GM21723 (cell line): ENCODE data around the gene DMC1.
A peak's percentile ranks its signal among the peaks of the same experiment; 100 is the strongest.

ENCODE experiments used
- ATAC-seq: cut with Tn5 transposase; IDR thresholded peaks from one replicate; pipeline ENCODE4 v1.9.1; 2021; ENCODE audit warnings: mild to moderate bottlenecking, moderate library complexity; ENCODE audit not compliant: unreplicated experiment

DMC1 gene

DNA sequence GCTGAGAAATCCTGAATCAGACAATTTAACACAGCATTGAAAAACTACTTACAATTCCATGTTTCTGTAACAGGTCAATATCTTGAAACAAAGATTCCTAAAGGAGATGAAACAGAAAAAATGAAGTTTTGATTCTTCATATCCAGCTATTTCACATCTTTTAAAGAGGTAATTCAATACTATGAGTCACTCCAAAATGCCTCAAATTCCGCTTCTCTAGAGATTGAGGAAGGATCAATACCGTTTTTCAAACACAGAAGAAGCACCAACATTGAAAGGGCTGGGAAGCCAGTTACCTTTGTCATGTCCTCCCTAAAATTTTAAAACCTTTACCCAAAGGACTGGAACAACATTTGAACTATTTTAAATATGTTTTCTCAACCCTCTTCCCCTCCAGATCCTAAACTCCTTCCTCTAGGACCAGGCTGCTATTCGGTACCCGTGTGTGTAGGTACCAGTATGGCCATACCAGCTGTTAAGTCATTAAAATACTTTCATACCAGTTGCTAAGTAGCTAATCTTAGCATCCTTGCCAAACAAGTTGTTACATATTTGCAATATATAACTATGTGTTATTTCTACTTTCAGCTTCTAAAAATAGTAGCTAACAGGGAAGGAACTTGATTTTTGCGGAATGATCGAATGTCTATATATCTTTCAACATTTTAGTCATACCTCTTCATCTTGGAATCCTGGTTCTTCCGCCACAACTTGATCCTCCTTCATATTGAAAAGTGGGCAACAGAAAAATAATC, 2.3 kb downstream of the DMC1 start:
- no peak for ATAC-seq

DNA sequence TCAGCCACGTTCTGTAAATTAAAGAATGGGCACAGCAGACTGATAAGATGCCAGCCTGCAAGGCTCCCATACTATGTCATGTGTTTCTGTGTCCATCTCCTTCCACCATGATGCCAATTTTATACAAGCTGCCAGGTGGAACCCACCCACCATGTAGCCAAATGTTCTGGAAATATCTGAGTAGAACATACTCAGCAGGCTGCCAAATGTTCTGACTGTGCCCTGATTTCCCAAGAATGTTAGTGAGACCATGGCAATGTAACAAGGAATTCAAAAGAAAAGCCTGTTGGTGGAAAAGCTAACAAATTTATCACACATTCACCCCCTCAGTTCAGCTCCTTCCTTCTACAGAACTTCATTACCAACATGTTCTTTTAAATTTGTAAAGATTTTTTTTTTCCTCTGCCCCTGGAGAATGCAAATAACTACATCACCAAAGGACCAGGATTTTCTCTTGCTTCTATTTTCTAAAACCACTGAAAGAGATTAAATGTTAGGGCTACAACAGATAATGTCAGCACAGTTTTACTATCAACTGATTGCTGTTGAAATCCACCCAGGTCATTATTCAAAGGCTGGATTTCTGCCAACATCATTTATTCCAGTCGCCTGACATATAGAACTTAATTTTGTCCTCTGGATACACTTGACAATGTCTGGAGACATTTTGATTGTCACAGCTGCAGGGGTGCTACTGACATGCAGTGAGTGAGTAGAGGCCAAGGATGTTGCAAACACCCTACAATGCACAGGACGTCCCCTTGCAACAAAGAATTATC, 3.1 kb downstream of the DMC1 start:
- ATAC-seq = no peak

DNA sequence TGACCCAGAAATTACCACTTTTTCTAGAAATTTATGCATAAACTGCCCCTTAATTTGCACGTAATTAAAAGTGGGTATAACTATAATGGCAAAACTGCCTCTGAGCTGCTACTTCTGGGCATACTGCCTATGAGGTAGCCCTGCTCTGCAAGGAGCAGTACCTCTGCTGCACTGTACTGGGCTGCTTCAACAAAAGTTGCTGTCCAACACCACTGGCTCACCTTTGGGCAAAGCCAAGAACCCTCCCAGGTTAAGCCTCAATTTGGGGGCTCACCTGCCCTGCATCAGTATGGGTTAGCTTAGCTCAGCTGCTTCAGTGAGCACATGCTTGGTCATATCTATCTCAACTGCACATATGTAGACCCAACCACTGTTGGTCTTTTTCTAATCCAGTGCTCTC, 4.5 kb downstream of the DMC1 start:
- no peak for ATAC-seq

DNA sequence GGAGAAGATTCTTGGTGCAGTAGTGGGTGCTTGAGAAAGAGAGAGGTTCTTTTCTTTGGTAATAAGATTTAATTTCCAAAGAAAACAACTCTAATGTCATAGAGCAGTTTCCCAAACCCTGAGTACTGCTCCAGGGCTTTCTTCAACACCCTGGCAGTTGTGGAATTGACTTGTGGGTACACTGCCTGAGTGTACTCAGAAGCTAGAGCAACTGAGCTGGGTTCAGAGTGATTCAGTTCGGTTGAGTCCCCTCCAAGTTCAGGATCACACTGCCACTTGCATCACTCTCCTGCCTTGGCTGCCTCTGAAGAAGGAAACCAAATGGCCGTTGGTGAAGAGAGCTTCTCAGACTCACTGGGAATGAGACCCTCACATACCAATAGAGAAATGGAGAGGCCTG, 5.3 kb downstream of the DMC1 start:
- no peak for ATAC-seq

DNA sequence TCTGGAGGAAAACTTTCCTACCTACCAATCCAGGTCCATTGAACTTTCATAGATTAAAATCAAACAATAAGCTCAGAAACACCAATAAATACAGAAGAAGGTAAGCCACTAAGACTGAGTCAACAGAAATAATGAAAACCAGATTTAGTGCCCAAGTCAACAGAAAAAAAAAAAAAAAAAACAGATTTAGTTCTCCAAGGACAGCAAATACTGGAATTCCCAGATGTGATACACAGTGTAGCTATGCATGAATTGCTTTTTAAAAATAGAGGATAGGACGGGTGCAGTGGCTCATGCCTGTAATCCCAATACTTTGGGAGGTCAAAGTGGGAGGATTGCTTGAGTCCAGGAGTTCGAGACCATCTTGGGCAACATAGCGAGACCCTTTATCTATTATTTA, 15.7 kb downstream of the DMC1 start:
- no peak for ATAC-seq

DNA sequence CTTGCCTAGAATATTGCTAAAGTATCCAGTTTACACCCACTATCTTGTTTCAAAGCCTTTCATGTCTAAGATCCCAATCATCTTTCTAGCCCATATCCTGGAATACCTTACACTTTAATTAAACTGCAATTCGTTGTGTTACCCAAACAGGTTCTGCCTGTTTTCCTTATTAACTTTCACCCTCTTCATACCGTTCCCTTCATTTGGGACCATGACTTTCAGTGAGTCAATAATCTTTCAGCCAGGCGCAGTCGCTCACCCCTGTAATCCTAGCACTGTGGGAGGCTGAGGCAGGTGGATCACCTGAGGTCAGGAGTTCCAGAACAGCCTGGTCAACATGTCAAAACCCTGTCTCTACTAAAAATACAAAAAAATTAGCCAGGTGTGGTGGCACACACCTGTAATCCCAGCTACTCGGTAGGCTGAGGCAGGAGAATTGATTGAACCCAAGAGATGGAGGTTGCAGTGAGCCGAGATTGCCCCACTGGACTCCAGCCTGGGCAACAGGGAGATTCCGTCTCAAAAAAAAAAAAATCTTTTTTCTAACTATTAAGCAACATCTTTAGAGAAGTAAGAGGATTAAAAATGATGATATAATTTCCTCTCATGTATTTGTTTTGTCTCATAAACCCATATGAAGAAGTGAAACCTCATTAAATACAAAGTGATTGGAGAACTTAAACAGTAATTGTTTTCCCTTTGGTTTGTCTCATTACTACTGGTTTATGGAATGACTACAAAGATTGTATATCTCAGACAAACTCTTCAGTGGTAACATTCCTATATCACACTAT, 20.7 kb downstream of the DMC1 start:
- no peak for ATAC-seq

DNA sequence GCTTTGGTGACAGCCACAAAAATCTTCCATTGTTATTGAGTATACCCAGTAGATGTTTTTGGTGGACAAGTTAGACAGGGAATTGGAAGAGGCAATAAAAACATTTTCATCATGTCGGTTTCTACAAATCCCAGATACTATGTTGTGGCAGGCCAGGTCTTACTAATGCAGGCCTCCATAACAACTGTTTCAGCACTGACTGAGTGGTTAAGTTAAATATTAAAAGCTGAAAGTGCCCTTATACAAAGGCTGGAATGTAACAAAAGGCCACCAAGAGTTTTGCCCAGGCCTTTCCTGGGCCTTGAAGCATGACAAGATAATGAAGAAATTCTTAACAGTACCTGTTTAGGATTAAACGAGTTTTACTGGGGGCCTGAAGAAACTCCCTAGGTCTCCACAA, 29.3 kb downstream of the DMC1 start:
- ATAC-seq = no peak

DNA sequence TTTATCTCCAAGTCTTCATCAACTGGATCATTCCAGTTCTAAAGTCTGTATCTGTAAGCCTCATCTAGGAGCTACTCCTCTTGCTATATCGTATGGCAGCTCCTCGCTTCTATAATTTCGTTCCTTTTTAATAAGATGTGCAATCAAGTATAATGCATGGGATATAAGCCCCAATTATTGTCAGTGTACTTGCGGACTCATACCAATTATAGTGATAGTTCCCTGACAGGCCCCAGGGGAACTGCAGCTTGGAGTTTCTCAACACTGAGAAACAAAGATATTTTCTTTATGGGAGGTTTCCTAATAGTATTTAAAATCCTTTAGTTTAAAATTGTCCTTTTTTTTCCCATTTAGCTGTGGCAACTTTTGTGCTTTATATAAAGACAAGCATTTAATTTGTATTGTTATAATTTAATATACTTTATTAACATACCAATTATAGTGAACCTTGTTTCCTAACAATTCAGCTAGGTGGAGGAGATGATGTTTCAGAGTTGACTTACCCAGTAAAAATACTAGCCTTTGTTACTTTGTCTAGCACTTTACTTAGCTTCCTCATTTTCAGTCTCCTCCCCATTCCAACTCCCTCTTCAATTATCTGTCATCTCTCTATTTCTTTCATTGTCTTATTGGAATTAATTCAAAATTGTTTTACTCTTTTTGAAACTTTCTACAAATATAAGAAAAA, 38.6 kb downstream of the DMC1 start:
- no peak for ATAC-seq

DNA sequence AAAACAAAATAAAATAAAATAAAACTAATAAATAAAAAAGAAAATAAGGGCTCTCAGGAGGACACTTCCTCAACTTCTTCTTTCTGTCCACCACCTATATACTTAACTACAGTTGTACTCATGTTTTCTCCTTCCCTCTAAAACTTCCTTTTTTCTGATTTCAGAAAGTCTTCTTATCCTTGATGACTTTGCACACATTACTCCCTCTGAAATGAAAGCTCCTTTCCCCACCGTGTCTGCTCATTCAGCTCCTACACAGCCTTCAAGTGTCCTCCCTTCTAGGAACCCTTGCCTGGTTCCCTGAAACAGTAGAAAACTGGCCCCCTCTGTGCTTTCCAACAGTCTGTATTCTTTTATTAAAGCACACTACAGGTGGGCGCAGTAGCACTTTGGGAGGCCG, 45.6 kb downstream of the DMC1 start:
- ATAC-seq = no peak

DNA sequence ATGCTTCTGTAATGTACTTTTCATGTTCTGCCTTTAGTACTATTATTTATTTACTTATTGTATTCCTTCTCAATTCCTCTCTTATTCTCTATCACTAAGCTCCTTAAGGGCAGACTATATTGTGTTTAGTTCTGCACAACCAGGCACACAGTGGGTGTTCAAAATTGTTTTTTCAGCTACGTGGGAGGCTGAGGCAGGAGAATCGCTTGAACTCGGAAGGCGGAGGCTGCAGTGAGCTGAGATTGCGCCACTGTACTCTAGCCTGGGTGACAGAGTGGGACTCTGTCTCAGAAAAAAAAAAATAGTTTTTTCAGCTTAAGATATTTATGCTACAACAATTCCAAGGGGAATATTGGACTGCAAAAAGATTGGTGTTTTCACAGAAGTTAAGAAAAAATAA, 46.5 kb downstream of the DMC1 start:
- no peak for ATAC-seq

DNA sequence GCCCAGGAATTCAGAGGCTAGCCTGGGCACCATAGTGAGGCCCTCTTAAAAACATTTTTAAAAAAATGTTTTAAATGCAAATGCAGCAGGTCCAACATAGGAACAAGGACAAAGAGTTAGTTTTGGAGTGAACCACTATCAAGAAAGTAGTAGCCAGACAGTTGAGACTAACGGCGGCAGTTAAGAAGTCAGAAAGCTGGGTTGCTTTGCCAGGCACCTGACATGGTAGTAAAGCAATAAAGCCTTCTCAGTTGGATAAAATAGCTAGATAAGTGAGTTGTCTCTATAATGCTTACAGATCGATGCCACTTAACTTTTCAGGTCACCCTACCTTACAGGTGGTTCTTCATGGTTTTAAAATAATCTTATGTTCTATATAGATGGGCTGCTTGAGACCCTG, 47.0 kb downstream of the DMC1 start:
- ATAC-seq = no peak

DNA sequence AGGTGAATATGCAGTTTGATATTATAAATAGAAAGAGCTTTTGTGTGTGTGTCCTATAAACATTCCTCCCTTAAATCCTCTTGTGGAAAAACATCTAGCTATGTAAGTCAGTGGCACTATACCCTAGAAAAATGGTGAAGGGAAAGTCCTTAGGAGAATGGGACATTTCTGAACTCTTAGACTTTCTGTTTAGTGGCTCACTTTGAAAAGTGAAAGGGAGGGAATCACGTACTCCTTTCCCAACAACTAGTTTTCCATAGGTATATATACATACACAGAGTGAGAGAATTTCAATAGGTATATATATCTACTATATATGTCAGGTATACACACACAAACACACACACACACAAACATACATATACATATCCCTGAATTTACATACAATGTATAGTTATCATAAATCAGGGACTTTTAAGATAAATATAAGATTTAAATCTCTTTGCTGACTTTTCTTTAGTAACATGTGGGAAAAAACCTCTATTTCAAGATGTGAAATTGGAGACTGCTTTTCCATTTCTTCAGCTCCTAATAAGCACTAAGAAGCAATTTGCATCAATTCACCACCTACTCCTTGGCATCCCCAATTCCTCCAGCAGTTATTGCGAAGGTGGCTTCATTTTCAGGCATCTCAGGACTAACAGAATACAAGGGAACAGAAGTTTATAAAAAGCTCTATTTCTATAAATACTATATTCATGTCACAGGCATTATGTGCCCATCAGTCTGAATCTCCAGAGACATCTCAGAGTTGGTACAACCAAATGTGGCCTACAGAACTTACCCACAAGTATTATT, 50.3 kb downstream of the DMC1 start:
- ATAC-seq = no peak

DNA sequence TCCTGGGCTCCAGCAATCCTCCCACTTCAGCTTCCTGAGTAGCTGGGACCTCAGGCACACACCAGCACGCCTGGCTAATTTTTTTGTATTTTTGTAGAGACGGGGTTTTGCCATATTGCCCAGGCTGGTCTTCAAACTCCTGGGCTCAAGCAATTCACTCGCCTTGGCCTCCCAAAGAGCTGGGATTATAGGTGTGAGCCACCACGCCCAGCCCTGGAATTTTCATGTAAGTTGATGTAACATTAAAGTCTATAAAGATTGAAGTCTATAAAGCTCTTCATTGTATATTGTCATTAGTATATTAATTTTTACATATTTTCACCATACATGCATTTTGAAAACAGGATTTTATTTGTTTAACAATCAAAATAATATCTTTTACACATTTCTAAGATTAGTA, 51.4 kb downstream of the DMC1 start:
- ATAC-seq = no peak

DNA sequence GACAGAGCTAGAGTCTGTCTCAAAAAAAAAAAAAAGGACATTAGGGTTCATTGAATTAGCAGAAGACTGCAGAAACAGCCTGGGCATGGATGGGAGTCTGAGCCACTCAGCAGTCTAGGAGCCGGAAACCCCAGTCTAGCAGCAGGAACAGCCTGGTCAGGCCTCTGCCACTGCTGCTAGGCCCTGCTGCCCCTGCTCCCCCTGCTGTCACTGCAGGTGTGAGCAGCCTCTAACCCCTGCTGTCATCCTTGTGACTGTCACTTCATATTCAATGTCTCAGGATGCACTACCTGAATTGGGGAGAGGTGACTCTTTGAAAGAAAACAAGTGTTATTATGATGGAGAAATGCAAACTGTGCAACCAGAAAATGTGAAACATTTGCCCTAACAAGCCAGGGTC, 56.9 kb downstream of the DMC1 start:
- no peak for ATAC-seq

DNA sequence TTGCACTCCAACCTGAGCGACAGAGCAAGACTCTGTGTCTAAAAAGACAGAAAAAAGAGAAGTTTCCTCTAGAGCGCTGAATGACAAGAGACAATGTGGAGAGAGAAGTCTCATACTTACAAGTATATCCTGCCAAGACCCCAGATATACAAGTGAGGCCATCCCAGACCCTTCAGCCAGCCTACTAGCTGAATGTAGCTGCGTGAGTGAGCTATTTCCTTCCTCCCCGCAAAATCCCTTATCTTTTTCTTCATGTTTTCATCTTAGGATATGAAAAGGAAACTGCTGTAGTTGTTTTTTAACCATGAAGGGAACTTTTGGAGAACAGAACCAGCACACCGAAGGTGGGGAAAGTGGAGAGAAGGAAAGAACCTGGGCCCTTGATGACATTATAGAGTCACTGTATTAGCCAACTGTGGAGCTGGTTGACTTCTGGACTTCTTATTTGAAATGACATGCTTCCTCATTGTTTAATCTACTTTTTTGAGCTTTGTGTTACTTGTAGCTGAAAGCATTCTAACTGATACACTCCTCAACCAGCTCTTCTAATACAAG, 59.5 kb downstream of the DMC1 start:
- ATAC-seq = no peak

DNA sequence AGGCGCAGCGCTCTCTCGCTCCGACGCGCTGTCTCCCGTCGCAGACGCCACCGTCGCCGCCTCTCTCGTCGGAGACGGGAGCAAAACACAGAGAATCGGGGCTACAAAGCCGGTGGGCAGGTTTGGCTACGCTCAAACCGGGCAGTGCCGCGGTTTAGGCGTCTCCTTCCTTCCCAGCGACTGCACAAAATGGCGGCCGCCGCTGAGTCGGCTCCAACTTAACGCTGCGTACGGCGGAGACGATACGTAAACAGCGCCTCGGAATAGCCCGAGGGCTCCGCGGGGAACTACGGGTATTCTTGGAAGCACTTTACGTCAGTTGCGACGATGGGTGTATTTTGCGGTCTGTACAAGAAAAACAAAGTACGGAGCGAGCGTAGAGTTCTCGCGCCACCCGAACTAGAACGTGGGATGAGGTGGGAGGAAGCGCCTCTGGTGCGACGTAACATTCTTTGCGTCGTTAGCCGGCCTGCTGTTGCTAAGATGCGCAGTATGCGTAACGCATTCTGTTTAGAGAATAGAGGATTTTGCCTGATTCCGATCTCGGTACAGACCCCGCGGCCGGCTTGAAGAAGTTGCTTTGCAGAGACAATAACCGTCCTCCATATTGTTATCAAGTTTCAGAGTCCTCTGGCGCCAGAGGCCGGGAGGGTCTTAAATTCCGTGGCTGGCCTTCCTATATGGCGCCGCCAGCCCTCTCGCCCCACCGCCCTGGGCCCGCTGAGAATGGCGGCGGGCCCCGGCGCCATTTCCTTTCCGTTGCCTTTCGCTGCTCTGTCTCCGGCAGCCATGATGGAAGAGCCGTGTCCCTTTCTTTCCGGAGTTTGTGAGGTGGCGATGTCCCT, 63.6 kb downstream of the DMC1 start, which contains the start of gene DDX17:
DDX17 (minus strand) TSS at position 194 of the 845 bp plus-strand sequence.
- ATAC-seq = peak; percentile 81

DNA sequence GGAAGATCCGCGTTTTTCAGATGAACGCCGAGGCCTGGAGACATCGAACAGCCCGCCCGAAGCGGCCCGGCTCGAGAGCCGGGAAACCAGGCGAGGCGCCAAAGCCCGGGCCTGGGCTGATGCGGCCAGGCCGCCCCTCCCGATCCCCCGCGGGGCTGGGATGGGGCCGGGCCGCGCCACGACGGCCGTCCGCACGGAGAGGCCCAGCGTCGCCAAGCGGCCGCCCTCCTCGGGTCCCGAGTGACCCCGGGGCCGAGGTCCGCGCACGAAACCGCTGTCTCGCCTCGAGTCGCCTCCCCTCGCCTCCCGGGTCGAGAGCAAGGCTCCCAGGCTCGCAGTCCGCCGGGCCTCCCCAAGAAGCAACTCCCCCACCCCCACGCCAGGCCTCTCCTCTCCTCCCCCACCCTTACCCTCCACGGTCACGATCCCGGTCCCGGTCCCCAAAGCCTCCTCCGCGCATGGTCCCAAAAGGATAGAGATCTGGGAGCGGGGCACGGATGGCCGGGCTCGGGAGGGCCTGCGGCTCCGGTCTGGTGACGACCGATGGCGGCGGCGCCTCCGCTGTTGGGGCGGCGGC, 64.4 kb downstream of the DMC1 start:
- peak; percentile 27 for ATAC-seq

DNA sequence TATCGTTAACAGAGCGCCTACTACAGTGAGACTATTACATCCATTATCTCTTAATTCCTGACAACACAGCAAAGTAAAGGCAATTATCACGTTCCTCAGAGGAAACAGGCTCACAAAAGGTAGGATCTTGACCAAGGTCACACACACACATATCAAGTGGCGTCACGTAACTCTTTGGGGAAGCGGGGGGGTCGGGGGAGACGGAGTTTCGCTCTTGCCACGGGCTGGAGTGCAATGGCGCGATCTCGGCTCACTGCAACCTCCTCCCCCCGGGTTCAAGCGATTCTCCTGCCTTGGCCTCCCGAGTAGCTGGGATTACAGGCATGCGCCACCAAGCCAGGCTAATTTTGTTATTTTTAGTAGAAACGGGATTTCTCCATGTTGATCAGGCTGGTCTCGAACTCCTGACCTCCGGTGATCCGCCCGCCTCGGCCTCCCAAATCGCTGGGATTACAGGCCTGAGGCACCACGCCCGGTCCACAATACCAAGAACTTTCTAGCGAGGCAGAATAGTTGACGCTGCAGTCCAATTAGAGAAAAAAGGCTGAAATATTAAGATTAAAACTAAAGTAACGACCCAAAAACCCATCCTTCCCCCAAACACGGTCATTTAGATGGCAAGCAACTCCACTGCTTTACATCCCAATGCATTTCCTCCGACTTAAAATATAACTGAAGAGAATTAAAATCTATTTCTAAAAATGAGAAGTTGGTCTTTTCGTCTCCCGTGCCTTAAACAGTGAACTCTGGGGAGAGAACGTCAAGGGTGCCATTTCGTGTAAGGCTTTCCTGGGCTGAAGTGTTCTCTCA, 65.0 kb downstream of the DMC1 start:
- ATAC-seq = no peak
